Upper lobe of left lung (tissue), 4 donors: Measurements from ENCODE around the gene NOTCH1.
"Not testable (repeated sequence)": the region's sequence is repeated elsewhere in the genome, so short reads cannot be mapped to it uniquely, and the experiment has no call there.

Source experiments
- EP300 ChIP-seq, 4 donors: sonication (generic); formaldehyde crosslinking; IDR thresholded peaks; one replicate each; pipeline ENCODE4 v1.5.1; 2017; ENCODE audit warnings: antibody characterized with exemption in 4 of 4, control low read depth in 2 of 4
- POLR2A ChIP-seq, 4 donors: fragments of 450-650 bp; IDR thresholded peaks; one replicate each; pipeline ENCODE4 v1.5.1; 2016 to 2017; ENCODE audit warnings: antibody characterized with exemption in 4 of 4, mild to moderate bottlenecking in 2 of 4
- POLR2AphosphoS5 ChIP-seq, 2 donors: sonication (generic); formaldehyde crosslinking; IDR thresholded peaks; one replicate each; pipeline ENCODE4 v1.5.1; 2017; ENCODE audit warnings: antibody characterized with exemption in 2 of 2
- TF ChIP-seq, protein P1 (sequence below), 6 experiments: fragments of 450-650 bp in 4 of 6; fragments of 200-600 bp in 2 of 6; sonication (generic) in 2 of 6; IDR thresholded peaks; one replicate each; pipeline ENCODE4 v1.5.1; 2016 to 2019; ENCODE audit warnings: antibody characterized with exemption in 6 of 6

DNA sequence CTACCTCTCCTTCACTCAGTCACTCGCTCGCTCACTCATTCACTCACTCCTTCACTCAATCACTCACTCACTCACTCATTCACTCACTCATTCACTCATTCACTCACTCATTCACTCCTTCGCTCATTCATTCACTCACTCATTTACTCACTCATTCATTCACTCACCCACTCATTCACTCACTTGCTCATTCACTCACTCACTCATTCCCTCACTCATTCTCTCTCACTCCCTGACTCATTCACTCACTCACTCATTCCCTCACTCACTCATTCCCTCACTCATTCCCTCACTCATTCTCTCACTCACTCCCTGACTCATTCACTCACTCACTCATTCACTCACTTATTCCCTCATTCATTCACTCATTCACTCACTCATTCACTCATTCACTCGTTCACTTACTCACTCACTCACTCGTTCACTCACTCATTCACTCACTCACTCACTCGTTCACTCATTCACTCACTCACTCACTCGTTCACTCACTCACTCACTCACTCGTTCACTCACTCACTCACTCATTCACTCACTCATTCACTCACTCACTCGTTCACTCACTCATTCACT lies 33.9 kb upstream of the NOTCH1 start:
- TF ChIP-seq, protein P1, sequence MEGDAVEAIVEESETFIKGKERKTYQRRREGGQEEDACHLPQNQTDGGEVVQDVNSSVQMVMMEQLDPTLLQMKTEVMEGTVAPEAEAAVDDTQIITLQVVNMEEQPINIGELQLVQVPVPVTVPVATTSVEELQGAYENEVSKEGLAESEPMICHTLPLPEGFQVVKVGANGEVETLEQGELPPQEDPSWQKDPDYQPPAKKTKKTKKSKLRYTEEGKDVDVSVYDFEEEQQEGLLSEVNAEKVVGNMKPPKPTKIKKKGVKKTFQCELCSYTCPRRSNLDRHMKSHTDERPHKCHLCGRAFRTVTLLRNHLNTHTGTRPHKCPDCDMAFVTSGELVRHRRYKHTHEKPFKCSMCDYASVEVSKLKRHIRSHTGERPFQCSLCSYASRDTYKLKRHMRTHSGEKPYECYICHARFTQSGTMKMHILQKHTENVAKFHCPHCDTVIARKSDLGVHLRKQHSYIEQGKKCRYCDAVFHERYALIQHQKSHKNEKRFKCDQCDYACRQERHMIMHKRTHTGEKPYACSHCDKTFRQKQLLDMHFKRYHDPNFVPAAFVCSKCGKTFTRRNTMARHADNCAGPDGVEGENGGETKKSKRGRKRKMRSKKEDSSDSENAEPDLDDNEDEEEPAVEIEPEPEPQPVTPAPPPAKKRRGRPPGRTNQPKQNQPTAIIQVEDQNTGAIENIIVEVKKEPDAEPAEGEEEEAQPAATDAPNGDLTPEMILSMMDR (IDR thresholded peaks at IDR 0.05), result not testable (repeated sequence)
- not testable (repeated sequence) for TF ChIP-seq POLR2A, POLR2AphosphoS5, EP300 (IDR thresholded peaks at IDR 0.05)
